Astrocyte (in vitro differentiated cells and primary cell): Measurements from ENCODE around the gene MUC21. TPM values are rescaled to one million over a fixed set of nuclear protein-coding genes. Genes with fewer than 3 reads are reported as not detected.
"Not testable (repeated sequence)": the region's sequence is repeated elsewhere in the genome, so short reads cannot be mapped to it uniquely, and the experiment has no call there.

Experiments
- DNase-seq: peaks from one replicate; pipeline ENCODE4 v3.0.0-alpha.2; 2010; ENCODE audit warnings: low read depth
- FAIRE-seq: peaks from 2 replicates; lab custom pipeline; 2011; peaks lifted over from hg19 to GRCh38; lab: Jason Lieb, UNC
- H2AFZ ChIP-seq: 2 replicates; pipeline ENCODE4 v1.6.0; 2012; ENCODE audit warnings: low read depth, low read length, inconsistent platforms
- H3K27ac ChIP-seq: 2 replicates; pipeline ENCODE4 v1.5.1; 2011; ENCODE audit warnings: low read depth, low read length, inconsistent platforms
- H3K27me3 ChIP-seq: 2 replicates; pipeline ENCODE4 v1.6.0; 2011; ENCODE audit warnings: low read length, inconsistent platforms; ENCODE audit not compliant: insufficient read depth
- H3K36me3 ChIP-seq: 2 replicates; pipeline ENCODE4 v1.5.1; 2011; ENCODE audit warnings: low read length, inconsistent platforms; ENCODE audit not compliant: insufficient read depth
- H3K4me1 ChIP-seq: 2 replicates; pipeline ENCODE4 v1.5.1; 2011; ENCODE audit warnings: low read length, inconsistent platforms; ENCODE audit not compliant: insufficient read depth
- H3K4me2 ChIP-seq: 2 replicates; pipeline ENCODE4 v1.6.0; 2012; ENCODE audit warnings: low read length, inconsistent platforms
- H3K4me3 ChIP-seq: 2 replicates; pipeline ENCODE4 v1.5.1; 2011; ENCODE audit warnings: low read depth, mild to moderate bottlenecking, low read length, inconsistent platforms; ENCODE audit not compliant: insufficient read depth
- H3K79me2 ChIP-seq: 2 replicates; pipeline ENCODE4 v1.6.0; 2012; ENCODE audit warnings: mild to moderate bottlenecking, low read length, inconsistent platforms; ENCODE audit not compliant: insufficient read depth
- H3K9ac ChIP-seq: 2 replicates; pipeline ENCODE4 v1.6.0; 2012; ENCODE audit warnings: mild to moderate bottlenecking, low read length, inconsistent platforms
- H3K9me3 ChIP-seq: 2 replicates; pipeline ENCODE4 v1.5.1; 2012; ENCODE audit warnings: low read depth, mild to moderate bottlenecking, low read length, inconsistent platforms; ENCODE audit not compliant: insufficient read depth
- H4K20me1 ChIP-seq: 2 replicates; pipeline ENCODE4 v1.6.0; 2012; ENCODE audit warnings: low read length, inconsistent platforms; ENCODE audit not compliant: insufficient read depth
- H3K27ac Mint-ChIP-seq: one replicate; pipeline ENCODE4 v1.8.0; 2021; ENCODE audit warnings: mild to moderate bottlenecking, mixed read lengths; ENCODE audit not compliant: unreplicated experiment
- H3K27me3 Mint-ChIP-seq: one replicate; pipeline ENCODE4 v1.8.0; 2021; ENCODE audit warnings: low read depth, mixed read lengths; ENCODE audit not compliant: unreplicated experiment
- H3K36me3 Mint-ChIP-seq: one replicate; pipeline ENCODE4 v1.8.0; 2021; ENCODE audit warnings: low read depth, mixed read lengths; ENCODE audit not compliant: unreplicated experiment
- H3K4me1 Mint-ChIP-seq: one replicate; pipeline ENCODE4 v1.8.0; 2021; ENCODE audit warnings: low read depth, mixed read lengths; ENCODE audit not compliant: unreplicated experiment
- H3K4me3 Mint-ChIP-seq: one replicate; pipeline ENCODE4 v1.8.0; 2021; ENCODE audit warnings: mild to moderate bottlenecking, moderate library complexity, mixed read lengths; ENCODE audit not compliant: unreplicated experiment
- H3K9me3 Mint-ChIP-seq: one replicate; pipeline ENCODE4 v1.8.0; 2021; ENCODE audit warnings: mild to moderate bottlenecking, mixed read lengths; ENCODE audit not compliant: unreplicated experiment
- CTCF ChIP-seq: IDR thresholded peaks from 2 replicates; pipeline ENCODE4 v1.5.1; 2011; ENCODE audit warnings: low read depth, mild to moderate bottlenecking, inconsistent platforms, low read length, moderate library complexity; ENCODE audit not compliant: insufficient read depth
- EZH2 ChIP-seq: IDR thresholded peaks from 2 replicates; pipeline ENCODE4 v1.6.1; 2012; ENCODE audit warnings: mild to moderate bottlenecking, low read length, inconsistent platforms; ENCODE audit not compliant: insufficient read depth
- total RNA-seq: library from RNA; stranded (reverse); gene quantifications from 2 replicates; pipeline ENCODE4 v1.2.1, GENCODE V29; 2021

Gene MUC21
- total RNA-seq, 1 donor from 2014 or later, result not detected

GRCh38 chr6:30991891-30992290, 8.4 kb downstream of the MUC21 start:
- TF ChIP-seq EZH2, result no peak
- no peak for TF ChIP-seq CTCF
- Mint-ChIP-seq H3K4me1 (peaks cover 10% of the 10 kb centered on the region), H3K4me3 (no peak overlapping the region), H3K36me3 (peaks cover 2% of the 10 kb centered on the region), H3K9me3 (peaks cover 4% of the 10 kb centered on the region), H3K27ac (no peak overlapping the region), H3K27me3 (peaks cover 7% of the 10 kb centered on the region)
- Histone ChIP-seq H4K20me1 (no peaks in the 10 kb centered on the region), H3K27me3 (peaks cover 3% of the 10 kb centered on the region), H3K27ac (no peak overlapping the region), H3K9me3 (no peaks in the 10 kb centered on the region), H3K9ac (no peak overlapping the region), H3K36me3 (no peaks in the 10 kb centered on the region), H3K4me2 (no peak overlapping the region), H3K4me3 (no peak overlapping the region), H3K79me2 (no peaks in the 10 kb centered on the region), H2AFZ (no peak overlapping the region), H3K4me1 (no peaks in the 10 kb centered on the region)
- no peak for DNase-seq
- FAIRE-seq, result no peak

- H3K4me1 ChIP-seq, result no peaks in the 10 kb centered on the region
- FAIRE-seq, result no peak
- Mint-ChIP-seq H3K9me3 (no peaks in the 10 kb centered on the region), H3K36me3 (no peaks in the 10 kb centered on the region), H3K27me3 (no peaks in the 10 kb centered on the region), H3K4me1 (no peaks in the 10 kb centered on the region), H3K4me3 (no peak overlapping the region), H3K27ac (no peak overlapping the region)
- TF ChIP-seq EZH2 (no peak), CTCF (no peak)
- no peak overlapping the region for H3K4me3 ChIP-seq
- no peak overlapping the region for H3K4me2 ChIP-seq
- H3K9me3 ChIP-seq, result no peaks in the 10 kb centered on the region
- no peak for DNase-seq
- no peaks in the 10 kb centered on the region for H3K36me3 ChIP-seq
- no peaks in the 10 kb centered on the region for H3K27me3 ChIP-seq
- no peaks in the 10 kb centered on the region for H4K20me1 ChIP-seq
- H3K9ac ChIP-seq, result no peak overlapping the region
- no peak overlapping the region for H3K27ac ChIP-seq
- H2AFZ ChIP-seq, result no peak overlapping the region
- no peaks in the 10 kb centered on the region for H3K79me2 ChIP-seq
These were observed 13.8 kb downstream of the MUC21 start for GRCh38 chr6:30997301-30997700.

- Histone ChIP-seq H3K4me3 (no peak overlapping the region), H4K20me1 (no peaks in the 10 kb centered on the region), H3K27me3 (no peaks in the 10 kb centered on the region), H3K9ac (no peak overlapping the region), H3K27ac (no peak overlapping the region), H3K79me2 (no peaks in the 10 kb centered on the region), H3K9me3 (no peaks in the 10 kb centered on the region), H3K4me2 (no peak overlapping the region), H2AFZ (no peak overlapping the region), H3K36me3 (no peaks in the 10 kb centered on the region), H3K4me1 (no peaks in the 10 kb centered on the region)
- no peak for FAIRE-seq
- DNase-seq, result no peak
- Mint-ChIP-seq H3K36me3 (no peaks in the 10 kb centered on the region), H3K9me3 (no peaks in the 10 kb centered on the region), H3K27me3 (no peaks in the 10 kb centered on the region), H3K4me3 (no peak overlapping the region), H3K27ac (no peak overlapping the region), H3K4me1 (no peaks in the 10 kb centered on the region)
- TF ChIP-seq CTCF, result no peak
- no peak for TF ChIP-seq EZH2
These were observed 15.3 kb downstream of the MUC21 start for GRCh38 chr6:30998785-30999184.

GRCh38 chr6:31000067-31000860, 16.7 kb downstream of the MUC21 start:
- H3K9me3 ChIP-seq, H2AFZ ChIP-seq, H3K9me3 Mint-ChIP-seq, H3K27me3 Mint-ChIP-seq, H3K27ac Mint-ChIP-seq, H3K79me2 ChIP-seq, H3K4me3 Mint-ChIP-seq, H3K27ac ChIP-seq, FAIRE-seq, H3K9ac ChIP-seq, H3K4me1 ChIP-seq, H3K4me2 ChIP-seq, H3K4me3 ChIP-seq, H3K27me3 ChIP-seq, H4K20me1 ChIP-seq, DNase-seq, H3K36me3 Mint-ChIP-seq, H3K36me3 ChIP-seq, H3K4me1 Mint-ChIP-seq: not testable (repeated sequence)
